ENCODE measurements around the gene DOCK10.
"Not testable (repeated sequence)": the region's sequence is repeated elsewhere in the genome, so short reads cannot be mapped to it uniquely, and the experiment has no call there.

Gene DOCK10

DNA sequence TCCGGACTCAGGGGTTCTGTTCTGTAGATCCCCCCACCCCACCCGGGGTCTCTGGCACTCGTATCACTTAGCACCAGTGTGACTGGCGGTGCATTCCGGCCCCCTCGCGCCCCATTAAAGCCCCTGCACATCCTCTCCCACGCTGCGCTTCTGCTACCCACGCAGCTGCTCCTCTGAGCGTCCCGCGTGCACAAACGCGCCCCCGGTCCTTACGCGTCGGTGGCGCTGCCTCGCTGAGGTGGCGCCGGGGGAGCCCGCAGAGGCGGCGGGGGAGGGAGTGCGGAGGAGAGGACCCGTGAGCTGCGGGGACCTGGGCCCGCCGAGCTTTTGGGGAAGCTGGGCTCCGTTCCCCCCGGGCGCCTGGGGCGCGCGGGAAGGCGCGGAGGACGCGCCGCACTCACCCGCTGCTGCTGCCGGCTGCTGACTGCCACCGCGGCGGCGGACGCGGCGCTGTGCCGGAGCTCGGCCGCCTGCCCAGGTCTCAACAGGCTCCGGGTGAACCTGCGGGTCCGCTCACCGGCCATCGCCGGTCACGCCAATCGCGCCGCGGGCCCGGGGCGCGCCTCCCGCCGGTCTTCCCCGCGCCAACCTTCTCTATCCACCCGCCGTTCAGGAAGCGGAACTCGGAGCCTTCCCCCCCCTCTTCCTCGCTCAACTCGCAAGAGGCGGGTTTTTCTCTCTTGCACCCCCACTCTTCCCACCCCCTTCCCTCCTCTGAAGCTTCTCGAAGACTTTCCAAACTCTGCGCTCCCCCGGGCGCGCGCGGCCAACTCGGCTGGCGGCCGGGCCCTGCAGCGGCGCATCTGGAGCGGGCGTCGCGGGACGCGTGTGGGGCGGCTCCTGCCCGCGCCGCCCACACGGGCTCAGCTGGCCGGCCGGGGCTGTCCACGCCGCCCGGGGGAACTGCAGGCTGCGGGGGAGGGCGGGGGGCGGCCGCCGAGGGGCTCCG, at the start of gene DOCK10:
Gene DOCK10 (minus strand): TSS at position 618 of the 949 bp plus-strand sequence. CDS start 94 bp downstream, at position 524.
- peak; percentile 85 for DNase-seq (ENCODE audit: low spot score)

DNA sequence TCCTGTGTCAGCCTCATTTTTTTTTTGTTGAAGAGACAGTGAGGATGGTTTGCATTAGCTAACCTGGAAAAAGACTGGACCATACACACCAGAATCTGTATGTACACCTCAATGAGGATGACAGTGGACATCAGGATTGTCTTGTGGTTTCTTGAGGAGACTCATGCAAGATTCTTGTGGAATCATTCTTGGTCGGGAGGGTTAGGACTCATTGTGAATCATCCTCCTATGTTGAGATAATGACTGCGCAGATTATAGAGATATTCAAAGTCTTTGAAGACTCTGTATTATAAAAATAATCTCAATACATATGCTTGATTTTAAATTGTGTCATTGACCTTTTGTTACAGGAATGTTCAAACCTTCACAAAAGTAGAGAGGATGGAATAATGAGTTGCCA, 49.1 kb upstream of the DOCK10 start:
- peak; percentile 80 for DNase-seq (ENCODE audit: low spot score)

DNA sequence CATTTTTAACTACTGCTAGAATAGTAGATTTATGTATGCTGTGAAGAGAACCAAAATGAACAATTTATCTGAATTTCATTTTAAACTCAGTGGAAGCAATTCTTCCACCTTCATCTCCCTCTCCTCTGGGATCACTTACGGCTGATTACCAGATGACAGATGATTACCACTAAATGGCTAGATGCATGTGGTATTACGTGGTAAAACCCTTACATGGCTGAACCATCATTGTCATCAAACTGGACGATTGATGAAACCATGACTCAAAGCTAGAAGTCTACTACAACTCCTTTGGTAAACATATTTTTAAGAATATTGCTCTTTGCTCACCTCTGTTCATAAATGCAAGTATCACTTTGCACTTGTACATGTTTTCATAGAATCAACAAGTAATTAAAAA, 48.5 kb upstream of the DOCK10 start:
- peak; percentile 20 for DNase-seq (ENCODE audit: low spot score)

DNA sequence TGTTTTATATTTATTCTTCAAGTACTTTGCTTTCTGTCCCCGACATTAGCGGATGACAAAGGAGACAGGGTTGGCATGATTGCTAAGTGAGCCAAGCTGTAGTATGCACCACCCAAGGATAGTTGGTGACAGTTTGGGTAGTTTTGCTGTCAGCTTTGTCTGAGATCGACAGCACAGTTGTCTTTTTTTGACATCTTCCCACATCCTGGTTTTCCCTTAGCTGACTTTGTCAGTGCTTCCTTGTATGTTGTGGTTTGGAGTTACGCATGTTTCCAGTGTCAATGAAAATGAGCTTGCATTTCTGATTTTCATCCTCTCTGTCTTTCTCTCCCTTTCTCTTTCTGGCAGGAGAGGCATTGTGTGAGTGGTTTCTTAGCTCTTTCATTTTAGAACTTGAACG, 44.6 kb upstream of the DOCK10 start:
- no peak for DNase-seq (ENCODE audit: low spot score)

DNA sequence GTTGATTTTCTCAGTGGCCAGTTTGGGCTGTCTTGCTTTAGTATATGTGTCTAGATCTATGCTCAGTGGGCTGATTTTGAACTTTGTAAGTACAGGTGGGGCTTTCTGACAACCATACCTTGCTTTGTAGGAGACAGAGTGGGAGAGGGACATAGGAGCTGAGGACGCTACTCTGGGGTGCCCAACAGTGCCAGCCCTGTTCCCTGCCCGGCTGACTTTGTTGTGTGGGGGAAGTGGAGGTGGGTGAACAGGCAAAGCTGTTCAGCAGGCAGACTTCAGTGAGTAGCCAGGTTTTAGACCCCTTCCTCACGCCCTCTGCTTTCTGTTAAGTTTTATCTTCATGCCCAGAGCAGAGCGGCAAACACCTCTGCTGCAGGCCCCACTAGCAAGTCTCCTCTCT, 44.2 kb upstream of the DOCK10 start:
- DNase-seq (ENCODE audit: low spot score): no peak

DNA sequence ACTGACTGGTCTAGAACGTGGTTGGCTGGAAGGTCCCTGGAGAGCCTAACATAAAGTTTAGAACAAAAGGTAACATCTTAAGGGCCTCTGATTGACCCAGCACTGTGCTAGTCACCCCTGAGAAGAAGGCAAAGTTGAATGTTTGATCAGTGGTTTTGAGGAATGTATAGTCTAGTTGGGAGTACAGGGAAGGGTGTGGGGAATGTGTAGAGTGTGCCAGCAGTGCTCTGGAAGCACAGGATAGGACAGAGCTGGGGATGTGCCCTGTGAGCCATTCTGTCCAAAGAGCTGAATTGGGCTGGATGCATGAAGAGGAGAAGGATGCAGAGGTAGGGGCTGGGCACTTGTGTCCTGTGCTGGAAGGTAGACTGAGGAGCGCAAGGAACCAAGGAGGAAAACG, 41.0 kb upstream of the DOCK10 start:
- DNase-seq (ENCODE audit: low spot score): no peak

DNA sequence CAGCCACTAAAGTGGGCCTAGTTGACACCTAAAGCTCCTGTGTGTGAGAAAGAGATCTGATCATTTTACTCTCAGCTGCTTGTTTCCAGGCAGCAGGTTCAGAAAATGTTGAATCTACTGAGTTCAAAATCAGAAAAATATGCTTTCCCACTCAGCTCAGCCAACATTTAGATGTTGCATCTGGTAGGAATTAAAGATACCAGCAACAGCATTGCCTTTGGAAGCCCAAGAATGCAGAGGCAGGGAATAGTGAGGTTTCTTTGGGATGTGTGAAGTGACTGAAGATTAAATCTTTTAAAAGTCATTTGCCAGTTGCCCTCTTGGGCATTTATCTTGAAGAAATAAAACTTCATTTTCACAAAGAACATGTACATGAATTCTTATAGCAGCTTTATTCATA, 33.9 kb upstream of the DOCK10 start:
- peak; percentile 77 for DNase-seq (ENCODE audit: low spot score)

DNA sequence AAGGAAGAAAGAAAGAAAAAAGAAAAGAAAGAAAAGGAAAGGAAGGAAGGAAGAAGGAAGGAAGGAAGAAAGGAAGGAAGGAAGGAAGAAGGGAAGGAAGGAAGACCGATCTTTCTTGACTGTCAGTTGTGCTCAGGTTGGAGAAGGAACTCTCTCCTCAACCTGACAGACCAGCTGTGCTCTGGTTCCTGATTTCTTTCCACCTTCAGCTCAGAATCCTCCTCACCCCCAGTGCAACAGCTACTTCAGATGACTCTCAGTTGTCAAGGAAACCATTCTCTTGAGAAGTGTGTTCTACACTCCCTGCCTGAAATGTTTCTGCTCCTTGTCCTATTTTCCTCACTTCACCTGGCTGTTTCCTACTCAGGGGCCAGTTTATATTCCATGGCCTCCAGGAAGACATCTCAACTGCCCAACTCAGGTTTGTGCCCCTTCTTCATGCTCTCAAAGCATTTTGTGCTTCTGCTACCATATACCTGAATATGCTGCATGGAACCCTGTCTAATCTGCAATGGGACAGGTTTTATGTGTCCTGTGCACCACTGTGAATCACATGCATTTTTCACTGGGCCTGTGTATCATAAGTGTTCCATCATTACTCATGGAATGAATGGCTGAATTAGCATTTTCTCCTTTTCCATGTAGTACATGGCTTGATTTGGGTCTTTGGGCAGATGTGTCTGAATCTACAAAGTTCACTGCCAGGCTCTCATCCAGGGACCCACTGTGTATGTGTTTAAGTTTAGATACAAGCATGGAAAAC, 32.8 kb upstream of the DOCK10 start:
- peak; percentile 11 for DNase-seq (ENCODE audit: low spot score)

DNA sequence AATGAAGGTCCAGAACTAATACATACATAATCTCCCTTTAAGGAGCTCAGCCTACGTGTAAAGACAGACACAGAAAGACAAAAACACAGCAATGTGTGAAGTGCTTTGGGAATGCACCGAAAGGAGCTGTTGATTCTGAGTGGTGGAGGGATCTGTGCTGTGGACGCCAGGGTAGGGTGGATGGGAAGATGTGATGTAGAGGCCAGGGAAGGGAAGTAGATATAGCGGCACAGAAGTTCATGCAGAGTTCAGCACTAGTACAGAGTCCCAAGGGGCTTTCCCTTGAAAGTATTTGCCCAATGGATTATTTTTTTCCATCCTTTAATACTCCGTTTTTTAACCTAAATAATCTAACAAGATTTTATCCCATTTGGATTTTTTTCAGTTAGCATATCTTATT, 32.1 kb upstream of the DOCK10 start:
- no peak for DNase-seq (ENCODE audit: low spot score)

DNA sequence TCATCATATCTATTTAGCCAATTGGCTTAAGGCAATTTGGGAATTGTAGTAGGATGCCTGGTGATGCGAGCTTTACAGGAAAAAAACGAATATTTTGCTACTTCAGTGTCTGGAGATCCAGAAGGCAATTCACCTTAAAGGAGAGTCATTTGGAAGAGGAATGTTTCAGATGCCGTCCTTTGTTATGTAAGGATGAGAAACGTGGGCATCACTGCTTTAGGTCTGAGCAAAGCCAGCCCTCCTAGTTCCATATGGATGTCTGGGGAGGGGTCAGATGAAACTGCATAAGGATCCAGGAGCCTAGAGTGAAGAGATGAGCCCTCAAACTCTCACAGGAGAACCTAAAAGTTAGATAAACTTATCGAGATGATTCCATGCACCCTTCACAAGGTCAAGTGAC, 30.9 kb upstream of the DOCK10 start:
- DNase-seq (ENCODE audit: low spot score): no peak

DNA sequence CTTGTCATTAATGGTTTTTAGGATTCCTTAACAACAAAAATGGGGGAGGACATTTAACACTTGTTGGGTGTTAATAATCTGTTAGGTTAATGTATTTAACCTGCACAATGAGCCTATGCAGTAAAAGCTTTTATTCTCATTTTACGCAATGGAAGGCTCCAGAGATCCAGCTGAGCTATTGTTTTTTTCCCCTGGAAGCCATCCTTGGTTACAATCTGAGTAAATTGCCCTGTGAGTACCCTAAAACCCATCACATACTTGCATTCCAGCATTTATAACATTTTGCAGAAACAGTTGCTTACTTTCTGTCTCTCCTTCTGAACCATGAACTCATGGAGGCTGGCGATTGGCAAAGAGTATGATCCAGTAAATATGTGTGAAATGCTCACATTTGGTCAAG, 30.2 kb upstream of the DOCK10 start:
- DNase-seq (ENCODE audit: low spot score): no peak

DNA sequence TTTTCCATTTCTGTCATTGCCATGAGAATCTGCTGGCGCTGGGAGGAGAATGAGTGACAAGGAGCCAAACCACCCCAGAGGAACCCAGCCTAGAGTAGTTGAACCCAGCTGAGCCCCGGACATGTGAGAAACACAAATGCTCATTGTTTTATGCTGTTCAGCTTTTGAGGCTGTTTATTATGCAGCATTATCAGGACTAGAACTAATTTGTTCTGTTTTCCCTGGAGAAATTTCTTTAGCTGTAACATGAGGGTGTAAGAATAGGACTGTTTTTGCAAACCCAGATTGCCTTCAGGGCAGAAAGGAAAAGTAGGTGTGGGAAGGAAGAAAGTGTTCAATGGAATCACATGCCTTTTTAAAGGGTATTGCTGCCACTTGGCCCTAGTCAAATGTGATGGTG, 28.5 kb upstream of the DOCK10 start:
- no peak for DNase-seq (ENCODE audit: low spot score)

DNA sequence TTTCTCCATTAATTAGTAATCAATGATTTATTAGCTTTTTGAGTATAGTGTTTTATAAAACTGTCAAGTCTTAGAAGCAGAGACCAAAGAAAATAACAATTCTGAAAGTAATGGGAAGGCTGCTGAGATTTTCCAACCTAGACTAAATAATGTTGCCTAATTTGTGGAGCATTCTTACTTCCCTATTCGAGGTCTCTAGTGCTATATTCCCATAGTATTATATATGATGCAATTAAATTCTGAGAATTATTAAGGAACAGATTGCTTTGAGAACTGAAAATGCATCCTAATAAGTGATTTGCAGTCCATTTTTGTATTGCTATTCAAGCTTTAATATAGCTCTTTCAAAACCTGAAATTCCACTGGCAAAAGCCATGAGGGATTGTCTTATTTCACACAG, 27.7 kb upstream of the DOCK10 start:
- DNase-seq (ENCODE audit: low spot score): no peak

DNA sequence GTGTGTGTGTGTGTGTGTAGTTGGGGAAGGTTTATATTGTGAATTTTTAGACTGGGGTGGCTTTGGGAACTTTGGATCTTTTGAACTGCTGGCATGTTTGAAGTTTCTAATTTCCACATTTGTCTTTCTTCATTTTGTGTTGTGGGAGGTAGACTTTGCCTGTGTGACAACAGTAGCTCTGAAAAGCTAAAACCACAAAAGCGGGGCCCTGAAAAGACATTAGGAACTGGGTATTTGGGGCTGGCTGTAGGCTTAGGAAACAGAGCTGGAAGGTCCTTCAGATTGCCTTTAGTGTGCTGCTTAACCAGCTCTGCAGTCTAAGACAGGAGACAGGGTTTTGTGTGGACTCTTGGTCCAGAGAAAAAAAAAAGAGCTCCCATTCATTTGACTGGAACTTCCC, 27.2 kb upstream of the DOCK10 start:
- no peak for DNase-seq (ENCODE audit: low spot score)

DNA sequence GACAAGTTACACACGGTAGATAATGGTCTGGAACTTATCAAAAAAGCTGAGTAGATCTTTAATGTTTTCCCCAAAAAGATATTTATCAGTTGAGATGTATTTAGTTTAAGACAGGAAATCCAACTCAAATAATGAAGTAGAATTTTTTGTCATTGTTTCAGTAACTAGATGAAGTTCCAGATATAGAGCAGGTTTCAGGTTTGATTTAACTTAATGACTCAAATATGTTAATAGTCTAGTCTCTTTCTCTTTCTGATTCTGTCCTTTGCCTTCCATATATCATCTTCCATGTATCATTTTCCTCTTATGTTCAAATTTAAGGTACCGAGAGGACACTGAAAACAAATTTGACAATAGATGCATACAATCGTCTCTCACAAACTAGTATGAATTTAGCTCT, 23.6 kb upstream of the DOCK10 start:
- no peak for DNase-seq (ENCODE audit: low spot score)

DNA sequence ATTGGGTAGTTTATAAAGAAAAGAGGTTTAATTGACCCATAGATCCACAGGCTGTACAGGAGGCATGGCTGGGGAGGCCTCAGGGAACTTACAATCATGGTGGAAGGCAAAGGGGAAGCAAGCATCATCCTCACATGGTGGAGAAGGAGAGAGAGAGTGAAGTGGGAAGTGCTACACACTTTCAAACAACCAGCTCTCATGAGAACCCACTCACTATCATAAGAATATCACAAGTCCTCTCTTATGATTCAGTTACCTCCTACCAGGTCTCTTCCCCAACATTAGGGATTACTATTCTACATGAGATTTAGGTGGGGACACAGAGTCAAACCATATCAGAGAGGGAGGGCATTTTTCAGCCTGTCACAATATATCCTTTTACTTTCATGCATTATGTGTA, 22.7 kb upstream of the DOCK10 start:
- no peak for DNase-seq (ENCODE audit: low spot score)

DNA sequence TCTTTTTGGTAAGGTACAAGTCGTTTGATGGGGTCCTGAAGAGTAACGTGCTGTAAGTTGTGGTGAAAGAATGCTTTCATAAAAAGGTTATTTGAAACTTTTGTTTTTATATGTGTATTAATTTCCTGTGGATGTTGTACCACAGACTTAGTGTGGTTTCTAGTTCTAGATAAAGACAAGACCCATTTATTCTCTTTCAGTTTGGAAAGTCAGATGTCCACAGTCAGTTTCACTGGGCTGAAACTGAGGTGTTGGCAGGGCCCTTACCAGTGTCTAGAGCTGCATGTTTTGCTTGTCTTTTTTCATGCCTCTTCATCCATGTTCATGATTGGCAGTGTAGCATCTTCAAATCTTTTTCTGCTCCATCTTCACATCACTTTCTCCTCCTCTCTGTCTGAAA, 22.1 kb upstream of the DOCK10 start:
- no peak for DNase-seq (ENCODE audit: low spot score)

DNA sequence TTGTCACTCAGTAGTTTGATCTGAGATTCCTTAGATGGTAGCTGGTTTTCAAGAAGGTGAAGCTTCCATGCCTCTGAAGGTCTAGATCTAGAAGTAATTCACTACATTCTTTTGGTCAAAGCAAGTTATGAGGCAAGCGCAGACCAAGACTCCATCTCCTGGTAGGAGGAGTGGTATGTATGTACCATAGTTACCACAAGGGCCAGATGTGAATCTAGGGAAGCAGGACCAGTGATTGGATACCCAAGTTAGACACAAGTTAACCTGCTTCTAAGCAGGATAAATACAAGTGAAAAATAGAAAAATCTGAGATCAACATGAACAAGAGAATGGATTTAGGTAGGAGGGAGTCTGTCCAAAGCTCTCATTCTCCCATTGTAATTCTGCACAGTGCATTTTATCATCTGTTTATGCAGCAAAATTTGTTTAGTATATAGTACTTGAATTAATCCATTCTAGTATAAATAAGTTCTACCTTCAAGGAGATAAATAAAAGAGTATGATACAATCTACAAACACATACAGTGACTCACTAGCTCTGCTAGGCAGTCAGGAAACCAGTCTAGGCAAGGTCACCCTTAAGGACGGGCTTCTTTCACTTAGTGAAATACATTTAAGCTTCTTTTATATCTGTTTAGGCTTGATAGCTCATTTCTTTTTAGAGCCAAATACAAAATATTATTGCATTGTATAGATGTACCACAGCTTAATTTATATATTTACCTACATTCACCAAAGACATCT, 14.2 kb upstream of the DOCK10 start:
- no peak for DNase-seq (ENCODE audit: low spot score)

DNA sequence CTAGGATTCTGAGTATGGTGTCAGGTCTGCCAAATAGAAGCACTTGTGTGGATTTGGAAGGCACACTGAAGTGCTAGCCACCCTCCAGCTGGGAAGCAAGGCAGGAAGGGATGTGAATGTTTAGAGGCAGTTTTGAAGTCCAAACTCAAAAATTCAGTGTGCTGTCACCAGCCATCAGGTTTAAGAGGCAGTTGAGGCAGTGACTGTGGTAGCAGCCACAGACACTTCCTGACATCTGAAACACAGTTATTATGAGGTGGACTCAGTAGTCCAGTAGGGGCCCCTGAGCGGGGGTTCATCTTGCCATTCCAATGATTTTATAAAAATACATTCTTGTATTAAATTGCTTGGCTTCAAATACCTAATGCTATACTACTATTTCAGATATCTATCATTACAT, 13.4 kb upstream of the DOCK10 start:
- no peak for DNase-seq (ENCODE audit: low spot score)

DNA sequence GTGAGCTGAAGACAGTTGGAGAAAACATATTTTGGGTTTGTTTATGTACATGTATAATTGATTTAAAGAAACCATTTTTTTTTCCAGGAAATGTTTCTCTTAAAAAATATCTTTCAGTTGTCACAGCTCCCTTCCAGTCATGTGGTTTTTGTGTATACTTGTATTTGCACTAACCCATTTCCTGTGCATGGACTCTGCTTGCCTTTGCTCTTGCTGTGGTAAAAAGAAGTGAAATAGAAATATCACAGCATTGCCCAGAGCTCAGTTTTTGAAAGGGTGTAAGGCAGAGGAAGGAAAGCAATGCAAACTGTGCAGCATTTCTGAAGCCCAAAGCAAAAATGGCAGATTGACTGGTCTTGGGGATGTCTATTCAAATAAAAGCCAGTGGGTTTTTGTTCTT, 10.4 kb upstream of the DOCK10 start:
- DNase-seq (ENCODE audit: low spot score): no peak

DNA sequence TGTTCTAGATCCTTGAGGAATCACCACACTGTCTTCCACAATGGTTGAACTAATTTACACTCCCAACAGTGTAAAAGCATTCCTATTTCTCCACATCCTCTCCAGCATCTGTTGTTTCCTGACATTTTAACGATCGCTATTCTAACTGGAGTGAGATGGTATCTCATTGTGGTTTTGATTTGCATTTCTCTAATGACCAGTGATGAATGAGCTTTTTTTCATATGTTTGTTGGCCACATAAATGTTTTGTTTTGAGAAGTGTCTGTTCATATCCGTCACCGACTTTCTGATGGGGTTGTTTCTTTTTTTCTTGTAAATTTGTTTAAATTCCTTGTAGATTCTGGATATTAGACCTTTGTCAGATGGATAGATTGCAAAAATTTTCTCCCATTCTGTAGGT, 5.2 kb upstream of the DOCK10 start:
- DNase-seq (ENCODE audit: low spot score): not testable (repeated sequence)

DNA sequence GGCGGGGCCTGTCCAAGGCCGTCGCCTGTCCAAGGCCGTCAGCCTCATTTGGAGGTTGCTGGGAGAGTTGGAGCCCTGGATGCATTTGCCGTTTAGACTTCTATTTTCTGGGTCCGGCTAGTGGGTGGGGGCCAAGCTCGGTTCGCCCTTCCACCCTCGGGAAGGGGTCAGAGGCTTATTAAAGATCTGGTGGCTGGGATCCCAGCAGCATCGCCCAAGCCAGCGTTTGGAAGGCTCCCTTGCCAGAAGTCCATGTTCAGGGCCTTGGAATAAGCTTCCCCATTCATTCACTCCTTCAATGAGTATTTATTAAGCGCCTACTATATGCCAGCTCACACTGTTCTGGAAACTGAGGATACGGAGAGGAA, 516 bp upstream of the DOCK10 start:
- DNase-seq (ENCODE audit: low spot score): no peak

All from GM03348 (cell line).